Measurements from ENCODE around the gene UBE2N.

- TF ChIP-seq POLR2A (IDR thresholded peaks at IDR 0.05) = no peak
- no peak for TF ChIP-seq EP300 (IDR thresholded peaks at IDR 0.05; ENCODE audit: low read depth)
These were observed 42.7 kb upstream of the UBE2N start for GRCh38 chr12:93484315-93484981.

Measured in transverse colon (tissue), 1 donor.